ENCODE data around the gene EFNA3. TPM values are rescaled to one million over a fixed set of nuclear protein-coding genes. Genes with fewer than 3 reads are reported as not detected.
"Not testable (repeated sequence)": the region's sequence is repeated elsewhere in the genome, so short reads cannot be mapped to it uniquely, and the experiment has no call there.

EFNA3 gene
- total RNA-seq, 6 experiments from 2014 or later = 0.25 to 0.87 (median 0.55) TPM

DNA sequence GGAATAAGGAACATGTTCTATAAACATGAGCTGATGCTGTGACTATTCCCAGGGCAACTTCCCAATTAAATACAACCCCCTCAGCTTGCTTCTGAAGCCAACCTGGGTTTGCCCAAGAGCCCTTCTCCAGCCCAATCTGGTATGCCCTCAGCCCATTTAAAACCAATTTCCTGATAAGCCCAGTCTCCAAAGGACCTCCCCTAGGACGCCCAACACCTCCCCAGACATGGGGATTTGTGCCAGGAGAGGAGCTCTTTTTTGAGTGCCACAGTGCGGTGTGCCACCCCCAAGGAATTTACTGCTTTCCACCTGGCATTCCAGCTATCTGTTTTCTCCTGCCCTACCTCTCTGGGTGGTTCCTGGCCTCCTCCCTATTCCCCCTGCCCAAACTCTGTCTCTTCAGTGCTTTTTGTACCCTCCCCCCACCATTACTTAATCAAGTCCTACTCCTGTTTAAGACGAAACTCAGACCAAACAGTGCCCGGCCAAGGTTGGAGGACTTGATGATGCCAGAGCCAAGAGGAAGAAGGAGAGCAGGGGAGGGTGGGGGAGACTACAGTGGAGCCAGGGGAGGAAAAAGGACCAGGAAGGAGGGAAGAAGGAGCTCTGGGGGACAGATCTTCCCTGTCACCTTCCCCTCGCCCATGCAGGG lies 37.6 kb downstream of the EFNA3 start:
- DNase-seq = no peak
- TF ChIP-seq, protein P1, sequence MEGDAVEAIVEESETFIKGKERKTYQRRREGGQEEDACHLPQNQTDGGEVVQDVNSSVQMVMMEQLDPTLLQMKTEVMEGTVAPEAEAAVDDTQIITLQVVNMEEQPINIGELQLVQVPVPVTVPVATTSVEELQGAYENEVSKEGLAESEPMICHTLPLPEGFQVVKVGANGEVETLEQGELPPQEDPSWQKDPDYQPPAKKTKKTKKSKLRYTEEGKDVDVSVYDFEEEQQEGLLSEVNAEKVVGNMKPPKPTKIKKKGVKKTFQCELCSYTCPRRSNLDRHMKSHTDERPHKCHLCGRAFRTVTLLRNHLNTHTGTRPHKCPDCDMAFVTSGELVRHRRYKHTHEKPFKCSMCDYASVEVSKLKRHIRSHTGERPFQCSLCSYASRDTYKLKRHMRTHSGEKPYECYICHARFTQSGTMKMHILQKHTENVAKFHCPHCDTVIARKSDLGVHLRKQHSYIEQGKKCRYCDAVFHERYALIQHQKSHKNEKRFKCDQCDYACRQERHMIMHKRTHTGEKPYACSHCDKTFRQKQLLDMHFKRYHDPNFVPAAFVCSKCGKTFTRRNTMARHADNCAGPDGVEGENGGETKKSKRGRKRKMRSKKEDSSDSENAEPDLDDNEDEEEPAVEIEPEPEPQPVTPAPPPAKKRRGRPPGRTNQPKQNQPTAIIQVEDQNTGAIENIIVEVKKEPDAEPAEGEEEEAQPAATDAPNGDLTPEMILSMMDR (IDR thresholded peaks at IDR 0.05) = no peak
- no peaks in the 10 kb centered on the region for H3K9me3 Mint-ChIP-seq
- H3K4me1 Mint-ChIP-seq (ENCODE audit: low read depth) = no peaks in the 10 kb centered on the region
- H3K4me3 Mint-ChIP-seq = no peak overlapping the region
- H3K27me3 Mint-ChIP-seq (ENCODE audit: insufficient read depth) = peaks cover 46% of the 10 kb centered on the region
- H3K27ac Mint-ChIP-seq = no peak overlapping the region
- no peaks in the 10 kb centered on the region for H3K36me3 Mint-ChIP-seq (ENCODE audit: low read depth)

DNA sequence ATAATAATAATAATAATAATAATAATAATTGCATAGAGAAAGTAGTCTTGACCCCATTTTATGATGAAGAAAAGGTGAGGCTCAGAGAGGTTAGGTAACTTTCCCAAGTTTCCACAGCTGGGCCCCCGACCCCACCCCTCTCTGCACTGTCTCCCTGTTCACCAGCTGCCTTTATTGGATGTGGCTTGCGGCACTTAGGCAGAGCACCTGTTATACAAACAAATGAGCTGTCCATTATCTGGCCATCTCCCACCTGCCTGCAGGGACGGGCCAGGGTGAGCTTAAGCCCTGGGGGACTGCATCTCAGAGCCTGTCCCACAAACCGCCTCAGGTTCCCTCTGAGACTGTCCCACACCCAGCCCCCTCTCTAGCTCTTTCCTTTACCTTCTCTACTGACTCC lies 39.0 kb downstream of the EFNA3 start:
- Mint-ChIP-seq H3K9me3 (no peaks in the 10 kb centered on the region), H3K36me3 (ENCODE audit: low read depth) (no peaks in the 10 kb centered on the region), H3K4me1 (ENCODE audit: low read depth) (no peaks in the 10 kb centered on the region), H3K27ac (no peak overlapping the region), H3K4me3 (no peak overlapping the region), H3K27me3 (ENCODE audit: insufficient read depth) (peaks cover 52% of the 10 kb centered on the region)
- TF ChIP-seq, protein P1 (IDR thresholded peaks at IDR 0.05) = no peak
- no peak for DNase-seq

DNA sequence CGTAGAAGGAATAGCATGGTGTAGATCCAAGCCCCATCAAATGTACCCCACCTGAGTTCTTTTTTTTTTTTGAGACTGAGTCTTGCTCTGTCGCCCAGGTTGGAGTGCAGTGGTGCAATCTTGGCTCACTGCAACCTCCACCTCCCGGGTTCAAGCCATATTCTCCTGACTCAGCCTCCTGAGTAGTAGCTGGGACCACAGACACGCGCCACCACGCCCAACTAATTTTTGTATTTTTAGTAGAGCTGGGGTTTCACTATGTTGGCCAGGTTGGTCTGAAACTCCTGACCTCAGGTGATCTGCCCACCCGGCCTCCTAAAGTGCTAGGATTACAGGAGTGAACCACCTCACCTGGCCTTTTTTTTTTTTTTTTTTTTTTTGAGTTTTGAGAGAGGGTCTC lies 39.5 kb downstream of the EFNA3 start:
- not testable (repeated sequence) for H3K4me1 Mint-ChIP-seq (ENCODE audit: low read depth); DNase-seq; H3K9me3 Mint-ChIP-seq; H3K27ac Mint-ChIP-seq; H3K4me3 Mint-ChIP-seq; H3K36me3 Mint-ChIP-seq (ENCODE audit: low read depth)
- H3K27me3 Mint-ChIP-seq (ENCODE audit: insufficient read depth) = peaks cover 53% of the 10 kb centered on the region

DNA sequence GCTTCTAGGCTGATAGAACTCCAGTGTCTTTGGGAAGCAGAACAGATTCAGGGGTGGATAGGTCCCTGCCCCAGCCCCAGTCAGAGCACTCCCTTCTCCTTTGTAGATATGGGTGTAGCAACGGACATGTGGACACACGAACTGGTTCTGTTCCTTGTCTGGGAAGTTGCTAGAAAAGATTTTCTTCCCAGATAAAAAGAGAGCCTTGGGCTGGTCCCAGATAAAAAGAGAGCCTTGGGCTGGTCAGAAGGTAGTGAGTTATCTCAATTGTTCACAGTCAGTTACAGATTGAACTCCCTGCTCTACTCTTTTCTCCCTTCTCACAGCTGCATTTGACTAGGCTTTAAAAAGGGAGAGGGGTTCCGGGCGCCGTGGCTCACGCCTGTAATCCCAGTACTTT lies 41.6 kb downstream of the EFNA3 start:
- Mint-ChIP-seq H3K27ac (no peak overlapping the region), H3K4me3 (no peak overlapping the region), H3K9me3 (no peaks in the 10 kb centered on the region), H3K36me3 (ENCODE audit: low read depth) (no peaks in the 10 kb centered on the region), H3K4me1 (ENCODE audit: low read depth) (peaks cover 6% of the 10 kb centered on the region), H3K27me3 (ENCODE audit: insufficient read depth) (peaks cover 58% of the 10 kb centered on the region)
- TF ChIP-seq, protein P1 (IDR thresholded peaks at IDR 0.05) = no peak
- no peak for DNase-seq

DNA sequence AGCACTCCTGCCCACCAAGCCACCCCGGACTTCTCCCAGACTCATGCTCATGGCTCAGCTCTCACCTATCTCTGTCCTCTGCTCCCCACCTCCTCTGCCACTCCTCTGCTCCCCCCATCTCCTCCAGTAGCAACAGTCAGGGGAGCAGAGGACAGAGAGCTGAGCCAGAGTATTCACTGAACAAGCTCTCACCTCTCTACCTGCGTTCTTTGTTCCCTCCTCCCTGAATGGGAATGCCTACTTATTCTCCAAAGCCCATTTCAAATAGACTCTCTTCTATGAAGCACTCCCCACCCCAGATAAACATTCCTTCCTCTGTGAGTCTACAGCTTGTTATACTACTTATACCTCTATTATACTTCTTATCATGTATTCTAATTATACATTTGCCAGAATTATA lies 42.6 kb downstream of the EFNA3 start:
- DNase-seq = no peak
- Mint-ChIP-seq H3K27me3 (ENCODE audit: insufficient read depth) (peaks cover 58% of the 10 kb centered on the region), H3K36me3 (ENCODE audit: low read depth) (no peaks in the 10 kb centered on the region), H3K27ac (no peak overlapping the region), H3K4me3 (no peak overlapping the region), H3K9me3 (no peaks in the 10 kb centered on the region), H3K4me1 (ENCODE audit: low read depth) (peaks cover 6% of the 10 kb centered on the region)
- TF ChIP-seq, protein P1 (IDR thresholded peaks at IDR 0.05) = no peak

DNA sequence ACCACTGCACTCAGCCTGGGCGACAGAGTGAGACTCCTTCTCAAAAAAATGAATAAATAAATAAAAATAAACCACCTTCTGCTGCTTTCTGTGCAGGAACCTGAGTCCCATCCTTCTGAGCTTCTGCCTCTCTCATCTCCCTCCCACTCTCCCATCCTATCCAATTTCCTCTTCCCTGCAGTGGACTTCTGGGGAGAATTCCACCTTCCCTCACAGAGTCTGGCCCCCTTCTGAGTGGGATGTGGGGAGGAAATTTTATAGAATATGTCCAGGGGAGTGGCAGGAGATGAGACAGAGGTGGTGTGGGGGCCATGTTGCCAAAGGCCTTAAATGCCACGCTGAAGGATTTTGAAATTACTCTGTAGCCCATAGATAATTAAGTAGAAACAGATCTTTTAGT lies 43.7 kb downstream of the EFNA3 start:
- DNase-seq = no peak
- peaks cover 16% of the 10 kb centered on the region for H3K4me1 Mint-ChIP-seq (ENCODE audit: low read depth)
- H3K36me3 Mint-ChIP-seq (ENCODE audit: low read depth) = no peaks in the 10 kb centered on the region
- H3K4me3 Mint-ChIP-seq = no peak overlapping the region
- H3K9me3 Mint-ChIP-seq = no peaks in the 10 kb centered on the region
- peaks cover 62% of the 10 kb centered on the region for H3K27me3 Mint-ChIP-seq (ENCODE audit: insufficient read depth)
- TF ChIP-seq, protein P1 (IDR thresholded peaks at IDR 0.05) = no peak
- no peak overlapping the region for H3K27ac Mint-ChIP-seq
